GM12878 (cell line): ENCODE measurements around the gene SFXN4. TPM values are rescaled to one million over a fixed set of nuclear protein-coding genes. Genes with fewer than 3 reads are reported as not detected.

ENCODE experiments used
- ATF7 ChIP-seq: fragments of 450-650 bp; IDR thresholded peaks from 2 replicates; pipeline ENCODE4 v1.6.1; 2016; ENCODE audit warnings: low read depth, mild to moderate bottlenecking
- HDAC6 ChIP-seq: fragments of 200-600 bp; sonication (generic); IDR thresholded peaks from one replicate; pipeline ENCODE4 v1.8.0; 2017; ENCODE audit warnings: antibody characterized with exemption; ENCODE audit not compliant: unreplicated experiment
- IKZF1 ChIP-seq: fragments of 450-650 bp; conservative IDR thresholded peaks from 2 replicates; pipeline ENCODE4 v1.6.1; 2017; ENCODE audit warnings: antibody characterized with exemption, mild to moderate bottlenecking
- KDM1A ChIP-seq: fragments of 200-600 bp; sonication (generic); IDR thresholded peaks from 2 replicates; pipeline ENCODE4 v1.6.1; 2016; ENCODE audit warnings: borderline replicate concordance
- MTA3 ChIP-seq: IDR thresholded peaks from 2 replicates; pipeline ENCODE4 v1.6.1; 2012; ENCODE audit warnings: low read length, inconsistent platforms, borderline replicate concordance
- MXI1 ChIP-seq: fragments of 150-350 bp; IDR thresholded peaks from 2 replicates; pipeline ENCODE4 v1.6.1; 2011; ENCODE audit warnings: low read depth, mild to moderate bottlenecking, inconsistent platforms, low read length, improper control_type of control experiment
- NFYB ChIP-seq: IDR thresholded peaks from 2 replicates; pipeline ENCODE4 v1.6.1; 2011; ENCODE audit warnings: low read depth, mild to moderate bottlenecking, low read length, improper control_type of control experiment, moderate library complexity; ENCODE audit not compliant: insufficient read depth
- POLR2AphosphoS2 ChIP-seq: IDR thresholded peaks from 2 replicates; pipeline ENCODE4 v1.6.1; 2011; ENCODE audit warnings: low read depth, mild to moderate bottlenecking, low read length, improper control_type of control experiment, moderate library complexity
- RCOR1 ChIP-seq: conservative IDR thresholded peaks from 2 replicates; pipeline ENCODE4 v1.6.1; 2012; ENCODE audit warnings: low read depth, low read length, improper control_type of control experiment
- SIX5 ChIP-seq: IDR thresholded peaks from 2 replicates; pipeline ENCODE4 v1.6.1; 2011; ENCODE audit warnings: mild to moderate bottlenecking, low read depth, low read length, moderate library complexity; ENCODE audit not compliant: severe bottlenecking
- SMAD5 ChIP-seq: IDR thresholded peaks from 2 replicates; pipeline ENCODE4 v1.6.1; 2016; ENCODE audit warnings: antibody characterized with exemption, low read depth
- SMC3 ChIP-seq: IDR thresholded peaks from 2 replicates; pipeline ENCODE4 v1.6.1; 2011; ENCODE audit warnings: low read length, improper control_type of control experiment, borderline replicate concordance
- SP1 ChIP-seq: IDR thresholded peaks from one replicate; pipeline ENCODE4 v1.6.1; 2011; ENCODE audit warnings: low read depth, low read length
- SUZ12 ChIP-seq: fragments of 200-600 bp; sonication (generic); IDR thresholded peaks from one replicate; pipeline ENCODE4 v1.6.1; 2018; ENCODE audit warnings: antibody characterized with exemption, mild to moderate bottlenecking; ENCODE audit not compliant: unreplicated experiment
- TCF12 ChIP-seq: IDR thresholded peaks from 2 replicates; pipeline ENCODE4 v1.6.1; 2011; ENCODE audit warnings: low read depth, mild to moderate bottlenecking, low read length
- ZBED1 ChIP-seq: IDR thresholded peaks from 2 replicates; pipeline ENCODE4 v1.6.1; 2016; ENCODE audit warnings: borderline replicate concordance
- polyA plus RNA-seq, 11 experiments: library from polyadenylated mRNA; depleted of rRNA in 4 of 11; unstranded in 6 of 11; stranded (reverse) in 5 of 11; fragments of >200 nt; fragmentation: Nextera tagmentation in 4 of 11; fragmentation: Illumina TruSeq in 1 of 11; extraction: Ambion mirVana in 4 of 11; extraction: Trizol in 1 of 11; gene quantifications; 1 replicate in 1 of 11; 2 replicates in 10 of 11; pipeline versions ENCODE4 v1.2.1 to v1.2.3, GENCODE V29; 2011 to 2016; ENCODE audit warnings: inconsistent platforms in 2 of 11, missing spikeins in 2 of 11, low read depth in 1 of 11
- total RNA-seq, 4 experiments: library from RNA; depleted of rRNA in 3 of 4; stranded (reverse); fragments of >200 nt in 3 of 4; fragmentation: Illumina TruSeq in 1 of 4; extraction: Trizol in 1 of 4; gene quantifications; 2 replicates each; pipeline versions ENCODE4 v1.2.1 to v1.2.3, GENCODE V29; 2013 to 2021
- TF ChIP-seq, protein P1 (sequence below): fragments of 450-650 bp; IDR thresholded peaks from 2 replicates; pipeline ENCODE4 v1.6.1; 2016; ENCODE audit warnings: mild to moderate bottlenecking
- TF ChIP-seq, protein P2 (sequence below): fragments of 450-650 bp; IDR thresholded peaks from 2 replicates; pipeline ENCODE4 v1.6.1; 2018; ENCODE audit warnings: mild to moderate bottlenecking, low read depth, moderate library complexity; ENCODE audit not compliant: partially characterized antibody
- TF ChIP-seq, protein P3 (sequence below): fragments of 450-650 bp; formaldehyde crosslinking; IDR thresholded peaks from 2 replicates; pipeline ENCODE4 v1.4.0; 2022; ENCODE audit warnings: mild to moderate bottlenecking, moderate library complexity
- TF ChIP-seq, protein P4 (sequence below): IDR thresholded peaks from 2 replicates; pipeline ENCODE4 v1.6.1; 2012; ENCODE audit warnings: low read depth, low read length, improper control_type of control experiment

Gene SFXN4
- total and polyA plus RNA-seq, 10 of the 15 experiments (the other 5 are each of a cell fraction or from before 2014, with no cell fraction given), result 40.7 to 111 (median 48.8) TPM

DNA sequence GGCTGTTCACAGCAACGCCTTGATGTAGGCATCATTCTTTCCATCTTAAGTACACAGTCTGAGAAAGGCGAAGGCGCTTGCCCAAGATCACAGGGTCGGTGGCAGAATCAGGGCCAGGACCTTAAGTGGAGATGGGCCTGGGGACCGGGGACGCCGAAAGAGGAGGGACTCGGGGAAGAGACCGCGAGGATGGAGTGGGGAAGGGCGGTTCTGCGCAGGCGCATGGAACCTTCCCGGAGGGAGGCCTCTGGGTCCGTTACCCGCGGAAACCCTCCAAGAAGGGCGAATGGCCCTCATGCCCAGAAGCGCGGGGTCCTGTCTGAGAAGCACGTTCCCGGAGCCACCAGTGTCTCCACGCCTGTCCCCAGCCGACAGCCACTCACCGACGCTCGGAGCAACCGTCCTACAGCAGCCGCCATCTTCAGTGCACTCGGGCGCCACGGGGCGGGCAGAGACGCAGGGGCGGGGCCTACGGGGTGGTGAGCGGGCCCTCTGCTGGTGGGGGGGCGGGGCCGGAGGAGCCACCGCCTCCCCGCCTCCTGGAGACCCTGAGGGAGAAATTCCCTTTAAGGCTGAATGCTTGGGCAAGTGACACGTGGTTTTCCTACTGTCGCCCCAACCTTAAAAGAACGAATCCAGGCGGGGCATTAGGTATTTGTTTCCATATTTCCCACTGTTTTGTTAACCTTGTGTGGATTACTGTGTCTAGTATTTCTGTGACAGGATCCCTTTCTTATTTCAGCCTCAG lies 13.0 kb upstream of the SFXN4 start, which contains the start of gene PRDX3 (continued):
- peak; percentile 92 for TF ChIP-seq SMAD5
- no peak; the same call in 1 of the 2 replicates for TF ChIP-seq ZBED1
- TF ChIP-seq SMC3, result no peak
- TF ChIP-seq RCOR1, result no peak
- peak; percentile 29; the same call in 1 of the 2 replicates for TF ChIP-seq IKZF1
- no peak for TF ChIP-seq SUZ12
- TF ChIP-seq MTA3, result no peak
- no peak for TF ChIP-seq NFYB
- no peak for TF ChIP-seq HDAC6
- TF ChIP-seq TCF12, result peak; percentile 13; the same call in 1 of the 2 replicates
- TF ChIP-seq POLR2AphosphoS2, result peak; percentile 95
- no peak for TF ChIP-seq SIX5
- no peak for TF ChIP-seq ATF7
- TF ChIP-seq, protein P1, sequence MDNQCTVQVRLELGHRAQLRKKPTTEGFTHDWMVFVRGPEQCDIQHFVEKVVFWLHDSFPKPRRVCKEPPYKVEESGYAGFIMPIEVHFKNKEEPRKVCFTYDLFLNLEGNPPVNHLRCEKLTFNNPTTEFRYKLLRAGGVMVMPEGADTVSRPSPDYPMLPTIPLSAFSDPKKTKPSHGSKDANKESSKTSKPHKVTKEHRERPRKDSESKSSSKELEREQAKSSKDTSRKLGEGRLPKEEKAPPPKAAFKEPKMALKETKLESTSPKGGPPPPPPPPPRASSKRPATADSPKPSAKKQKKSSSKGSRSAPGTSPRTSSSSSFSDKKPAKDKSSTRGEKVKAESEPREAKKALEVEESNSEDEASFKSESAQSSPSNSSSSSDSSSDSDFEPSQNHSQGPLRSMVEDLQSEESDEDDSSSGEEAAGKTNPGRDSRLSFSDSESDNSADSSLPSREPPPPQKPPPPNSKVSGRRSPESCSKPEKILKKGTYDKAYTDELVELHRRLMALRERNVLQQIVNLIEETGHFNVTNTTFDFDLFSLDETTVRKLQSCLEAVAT, result peak; percentile 36; the same call in 1 of the 2 replicates
- TF ChIP-seq, protein P2, sequence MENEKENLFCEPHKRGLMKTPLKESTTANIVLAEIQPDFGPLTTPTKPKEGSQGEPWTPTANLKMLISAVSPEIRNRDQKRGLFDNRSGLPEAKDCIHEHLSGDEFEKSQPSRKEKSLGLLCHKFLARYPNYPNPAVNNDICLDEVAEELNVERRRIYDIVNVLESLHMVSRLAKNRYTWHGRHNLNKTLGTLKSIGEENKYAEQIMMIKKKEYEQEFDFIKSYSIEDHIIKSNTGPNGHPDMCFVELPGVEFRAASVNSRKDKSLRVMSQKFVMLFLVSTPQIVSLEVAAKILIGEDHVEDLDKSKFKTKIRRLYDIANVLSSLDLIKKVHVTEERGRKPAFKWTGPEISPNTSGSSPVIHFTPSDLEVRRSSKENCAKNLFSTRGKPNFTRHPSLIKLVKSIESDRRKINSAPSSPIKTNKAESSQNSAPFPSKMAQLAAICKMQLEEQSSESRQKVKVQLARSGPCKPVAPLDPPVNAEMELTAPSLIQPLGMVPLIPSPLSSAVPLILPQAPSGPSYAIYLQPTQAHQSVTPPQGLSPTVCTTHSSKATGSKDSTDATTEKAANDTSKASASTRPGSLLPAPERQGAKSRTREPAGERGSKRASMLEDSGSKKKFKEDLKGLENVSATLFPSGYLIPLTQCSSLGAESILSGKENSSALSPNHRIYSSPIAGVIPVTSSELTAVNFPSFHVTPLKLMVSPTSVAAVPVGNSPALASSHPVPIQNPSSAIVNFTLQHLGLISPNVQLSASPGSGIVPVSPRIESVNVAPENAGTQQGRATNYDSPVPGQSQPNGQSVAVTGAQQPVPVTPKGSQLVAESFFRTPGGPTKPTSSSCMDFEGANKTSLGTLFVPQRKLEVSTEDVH, result no peak
- peak; percentile 90 for TF ChIP-seq MXI1
- no peak for TF ChIP-seq KDM1A
- no peak for TF ChIP-seq SP1
- TF ChIP-seq, protein P3, sequence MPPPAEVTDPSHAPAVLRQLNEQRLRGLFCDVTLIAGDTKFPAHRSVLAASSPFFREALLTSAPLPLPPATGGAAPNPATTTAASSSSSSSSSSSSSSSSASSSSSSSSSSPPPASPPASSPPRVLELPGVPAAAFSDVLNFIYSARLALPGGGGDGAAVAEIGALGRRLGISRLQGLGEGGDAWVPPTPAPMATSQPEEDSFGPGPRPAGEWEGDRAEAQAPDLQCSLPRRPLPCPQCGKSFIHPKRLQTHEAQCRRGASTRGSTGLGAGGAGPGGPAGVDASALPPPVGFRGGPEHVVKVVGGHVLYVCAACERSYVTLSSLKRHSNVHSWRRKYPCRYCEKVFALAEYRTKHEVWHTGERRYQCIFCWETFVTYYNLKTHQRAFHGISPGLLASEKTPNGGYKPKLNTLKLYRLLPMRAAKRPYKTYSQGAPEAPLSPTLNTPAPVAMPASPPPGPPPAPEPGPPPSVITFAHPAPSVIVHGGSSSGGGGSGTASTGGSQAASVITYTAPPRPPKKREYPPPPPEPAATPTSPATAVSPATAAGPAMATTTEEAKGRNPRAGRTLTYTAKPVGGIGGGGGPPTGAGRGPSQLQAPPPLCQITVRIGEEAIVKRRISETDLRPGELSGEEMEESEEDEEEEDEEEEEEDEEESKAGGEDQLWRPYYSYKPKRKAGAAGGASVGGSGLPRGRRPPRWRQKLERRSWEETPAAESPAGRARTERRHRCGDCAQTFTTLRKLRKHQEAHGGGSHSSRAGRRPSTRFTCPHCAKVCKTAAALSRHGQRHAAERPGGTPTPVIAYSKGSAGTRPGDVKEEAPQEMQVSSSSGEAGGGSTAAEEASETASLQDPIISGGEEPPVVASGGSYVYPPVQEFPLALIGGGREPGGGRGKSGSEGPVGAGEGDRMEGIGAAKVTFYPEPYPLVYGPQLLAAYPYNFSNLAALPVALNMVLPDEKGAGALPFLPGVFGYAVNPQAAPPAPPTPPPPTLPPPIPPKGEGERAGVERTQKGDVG (CRISPR knock-in tag), result no peak
- TF ChIP-seq, protein P4, sequence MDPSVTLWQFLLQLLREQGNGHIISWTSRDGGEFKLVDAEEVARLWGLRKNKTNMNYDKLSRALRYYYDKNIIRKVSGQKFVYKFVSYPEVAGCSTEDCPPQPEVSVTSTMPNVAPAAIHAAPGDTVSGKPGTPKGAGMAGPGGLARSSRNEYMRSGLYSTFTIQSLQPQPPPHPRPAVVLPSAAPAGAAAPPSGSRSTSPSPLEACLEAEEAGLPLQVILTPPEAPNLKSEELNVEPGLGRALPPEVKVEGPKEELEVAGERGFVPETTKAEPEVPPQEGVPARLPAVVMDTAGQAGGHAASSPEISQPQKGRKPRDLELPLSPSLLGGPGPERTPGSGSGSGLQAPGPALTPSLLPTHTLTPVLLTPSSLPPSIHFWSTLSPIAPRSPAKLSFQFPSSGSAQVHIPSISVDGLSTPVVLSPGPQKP, result no peak
